GM12875 (cell line): ENCODE measurements around the gene ABCA7.
A peak's percentile ranks its signal among the peaks of the same experiment; 100 is the strongest.

Experiments
- H3K4me3 ChIP-seq: one replicate; pipeline ENCODE4 v1.5.1; 2011; ENCODE audit warnings: low read depth, low read length, control low read depth
- TF ChIP-seq, protein P1 (sequence below): IDR thresholded peaks from 2 replicates; pipeline ENCODE4 v1.5.1; 2011; ENCODE audit warnings: low read depth, mild to moderate bottlenecking, control low read depth, inconsistent platforms, low read length, moderate library complexity, borderline replicate concordance; ENCODE audit not compliant: insufficient read depth

Gene ABCA7

DNA sequence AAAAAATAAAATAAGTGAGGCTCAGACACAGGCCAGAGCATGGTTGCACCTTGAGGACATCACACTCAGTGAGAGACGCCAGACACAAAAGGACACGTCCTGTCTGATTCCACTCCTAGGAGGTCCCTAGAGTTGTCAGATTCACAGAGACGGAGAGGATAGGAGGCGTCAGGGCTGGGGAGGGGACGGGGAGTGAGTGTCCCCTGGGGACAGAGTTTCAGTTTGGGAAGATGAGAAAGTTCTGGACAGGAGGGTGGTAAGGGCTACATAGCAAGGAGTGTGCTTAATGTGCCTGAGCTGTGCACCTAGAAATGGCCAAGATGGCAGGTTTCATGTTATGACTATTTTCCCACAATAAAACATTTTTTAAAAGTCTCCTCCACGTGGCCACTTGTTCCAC, 41.8 kb upstream of the ABCA7 start:
- no peak overlapping the region for H3K4me3 ChIP-seq
- TF ChIP-seq, protein P1, sequence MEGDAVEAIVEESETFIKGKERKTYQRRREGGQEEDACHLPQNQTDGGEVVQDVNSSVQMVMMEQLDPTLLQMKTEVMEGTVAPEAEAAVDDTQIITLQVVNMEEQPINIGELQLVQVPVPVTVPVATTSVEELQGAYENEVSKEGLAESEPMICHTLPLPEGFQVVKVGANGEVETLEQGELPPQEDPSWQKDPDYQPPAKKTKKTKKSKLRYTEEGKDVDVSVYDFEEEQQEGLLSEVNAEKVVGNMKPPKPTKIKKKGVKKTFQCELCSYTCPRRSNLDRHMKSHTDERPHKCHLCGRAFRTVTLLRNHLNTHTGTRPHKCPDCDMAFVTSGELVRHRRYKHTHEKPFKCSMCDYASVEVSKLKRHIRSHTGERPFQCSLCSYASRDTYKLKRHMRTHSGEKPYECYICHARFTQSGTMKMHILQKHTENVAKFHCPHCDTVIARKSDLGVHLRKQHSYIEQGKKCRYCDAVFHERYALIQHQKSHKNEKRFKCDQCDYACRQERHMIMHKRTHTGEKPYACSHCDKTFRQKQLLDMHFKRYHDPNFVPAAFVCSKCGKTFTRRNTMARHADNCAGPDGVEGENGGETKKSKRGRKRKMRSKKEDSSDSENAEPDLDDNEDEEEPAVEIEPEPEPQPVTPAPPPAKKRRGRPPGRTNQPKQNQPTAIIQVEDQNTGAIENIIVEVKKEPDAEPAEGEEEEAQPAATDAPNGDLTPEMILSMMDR, result no peak

DNA sequence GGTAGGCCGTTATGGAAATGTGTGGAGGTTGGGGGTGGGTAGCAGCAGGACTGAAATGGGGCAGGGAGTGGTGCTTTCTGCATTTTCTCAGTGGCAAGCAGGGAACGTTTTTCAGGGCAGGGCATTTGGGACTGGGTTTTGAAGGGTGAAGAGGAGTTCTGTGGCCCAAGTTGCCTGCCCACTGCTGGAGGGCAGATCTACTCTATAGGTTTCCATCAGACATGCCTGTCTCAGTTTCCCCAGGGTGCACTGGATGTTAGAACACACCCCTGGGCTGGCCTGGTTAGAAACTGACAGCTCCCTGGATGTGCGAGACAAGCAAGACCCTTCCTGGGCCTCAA, 40.6 kb upstream of the ABCA7 start:
- no peak overlapping the region for H3K4me3 ChIP-seq
- TF ChIP-seq, protein P1, result no peak

DNA sequence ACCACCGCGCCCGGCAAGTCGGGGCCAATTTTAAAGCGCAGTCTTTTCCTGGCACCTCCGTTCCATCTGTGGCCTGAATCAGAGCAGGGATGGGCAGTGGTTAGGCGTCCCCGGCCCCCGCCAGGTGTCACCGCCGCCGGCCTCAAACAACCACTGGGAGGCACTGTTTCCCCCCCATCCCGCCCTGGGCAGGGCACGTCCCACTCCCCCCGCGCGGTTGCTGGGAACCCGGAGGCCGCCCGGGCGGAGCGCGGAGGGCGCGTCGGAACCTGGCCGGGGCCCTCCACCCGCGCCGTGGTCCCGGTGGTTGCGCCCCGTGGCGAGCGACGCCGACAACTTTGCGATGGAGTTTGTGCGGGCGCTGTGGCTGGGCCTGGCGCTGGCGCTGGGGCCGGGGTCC, 39.8 kb upstream of the ABCA7 start, which contains the start of gene GRIN3B:
Gene GRIN3B, plus strand, starts transcription at position 325 of the 400 bp plus-strand sequence. Its CDS starts 19 bp downstream, at position 344.
- H3K4me3 ChIP-seq, result no peak within 1 kb of the TSS
- TF ChIP-seq, protein P1, result peak; percentile 76

DNA sequence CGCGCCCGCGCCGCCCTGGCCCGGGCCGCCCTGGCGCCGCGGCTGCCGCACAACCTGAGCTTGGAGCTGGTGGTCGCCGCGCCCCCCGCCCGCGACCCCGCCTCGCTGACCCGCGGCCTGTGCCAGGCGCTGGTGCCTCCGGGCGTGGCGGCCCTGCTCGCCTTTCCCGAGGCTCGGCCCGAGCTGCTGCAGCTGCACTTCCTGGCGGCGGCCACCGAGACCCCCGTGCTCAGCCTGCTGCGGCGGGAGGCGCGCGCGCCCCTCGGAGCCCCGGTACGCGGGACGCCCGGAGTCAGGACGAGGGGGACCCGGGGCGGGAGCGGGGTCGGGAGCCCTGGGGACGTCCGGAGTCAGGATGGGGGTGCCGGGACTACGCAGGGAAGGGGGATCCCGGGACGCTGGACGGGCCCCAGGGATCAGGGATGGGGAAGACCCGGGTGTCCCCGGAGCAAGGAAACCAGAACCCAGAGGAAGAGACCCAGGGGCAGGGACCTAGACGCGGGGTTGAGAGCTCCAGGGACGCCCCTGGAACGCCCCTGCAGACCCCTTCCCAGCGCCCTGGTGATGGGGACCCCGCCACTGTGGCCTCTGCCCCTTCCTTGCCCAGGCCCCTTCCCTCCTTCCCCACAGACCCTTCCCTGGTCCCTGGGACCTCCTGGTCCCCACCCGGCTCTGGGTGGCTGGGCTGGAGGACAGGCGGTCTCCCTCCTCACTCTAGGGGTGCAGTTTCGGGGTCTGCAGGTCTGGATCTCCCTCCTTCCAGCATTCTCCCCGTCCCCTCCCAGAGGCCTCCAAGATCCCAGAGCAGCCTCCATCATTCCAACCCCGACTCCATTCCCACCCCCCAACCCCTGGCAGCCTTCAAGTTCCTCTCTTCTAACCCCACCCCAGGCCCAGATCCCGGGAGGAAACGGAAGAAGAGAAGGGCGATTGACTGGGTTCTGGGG, 39.0 kb upstream of the ABCA7 start:
- H3K4me3 ChIP-seq, result no peak overlapping the region
- TF ChIP-seq, protein P1, result no peak

DNA sequence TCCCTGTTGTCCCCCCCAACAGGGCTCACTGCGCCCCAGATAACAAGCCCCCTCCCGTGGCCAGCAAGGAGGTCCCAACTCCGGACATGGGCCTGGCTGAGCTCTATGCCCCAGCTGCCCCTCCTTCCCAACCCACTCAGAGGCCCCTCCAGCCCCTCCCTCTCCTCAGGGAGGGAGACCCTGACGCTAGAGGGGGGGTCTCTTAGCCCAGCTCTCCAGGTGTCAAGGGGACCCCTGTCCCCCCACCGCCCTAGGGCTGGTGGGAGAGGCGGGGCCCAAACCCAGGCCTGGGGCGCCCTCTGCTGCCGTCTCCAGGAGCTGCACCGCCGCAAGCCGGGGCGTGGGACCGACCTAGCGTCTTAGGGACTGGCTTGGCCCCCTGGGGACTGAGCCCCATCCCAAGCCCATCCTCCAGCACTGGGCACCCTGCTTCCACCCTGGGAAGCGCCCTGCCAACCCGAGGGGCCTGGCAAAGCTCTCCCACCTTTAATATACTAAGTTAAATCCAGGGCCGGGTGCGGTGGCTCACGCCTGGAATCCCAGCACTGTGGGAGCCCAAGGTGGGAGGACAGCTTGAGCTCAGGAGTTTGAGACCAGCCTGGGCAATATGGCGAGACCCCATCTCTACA, 38.3 kb upstream of the ABCA7 start:
- TF ChIP-seq, protein P1, result peak; percentile 90
- H3K4me3 ChIP-seq, result no peak overlapping the region

DNA sequence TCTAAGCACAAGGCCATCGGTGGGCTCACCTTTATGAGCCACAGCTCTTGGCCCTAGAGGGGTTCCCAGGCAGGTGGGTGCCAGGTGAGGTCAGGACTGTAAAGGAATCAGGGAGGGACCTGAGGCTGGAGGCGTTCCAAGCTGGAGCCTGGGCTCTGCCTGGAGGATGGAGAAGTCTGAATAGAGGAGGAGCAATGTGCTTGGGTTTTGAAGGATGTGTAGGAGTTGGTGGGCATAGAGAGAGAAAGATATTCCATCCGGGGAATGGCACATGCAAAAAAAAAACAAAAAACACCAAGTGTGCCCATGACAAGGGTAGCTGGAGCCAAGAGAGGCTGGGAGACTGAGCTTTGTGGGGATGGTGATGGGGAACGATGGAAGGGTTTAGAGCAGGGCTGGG, 37.3 kb upstream of the ABCA7 start:
- H3K4me3 ChIP-seq, result no peak overlapping the region
- TF ChIP-seq, protein P1, result no peak
